HG03460 (cell line): ENCODE results near the gene CACYBP.
"Not testable (repeated sequence)": the region's sequence is repeated elsewhere in the genome, so short reads cannot be mapped to it uniquely, and the experiment has no call there.

Source experiments
- ATAC-seq: cut with Tn5 transposase; IDR thresholded peaks from one replicate; pipeline ENCODE4 v1.9.1; 2021; ENCODE audit not compliant: unreplicated experiment

The CACYBP gene

DNA sequence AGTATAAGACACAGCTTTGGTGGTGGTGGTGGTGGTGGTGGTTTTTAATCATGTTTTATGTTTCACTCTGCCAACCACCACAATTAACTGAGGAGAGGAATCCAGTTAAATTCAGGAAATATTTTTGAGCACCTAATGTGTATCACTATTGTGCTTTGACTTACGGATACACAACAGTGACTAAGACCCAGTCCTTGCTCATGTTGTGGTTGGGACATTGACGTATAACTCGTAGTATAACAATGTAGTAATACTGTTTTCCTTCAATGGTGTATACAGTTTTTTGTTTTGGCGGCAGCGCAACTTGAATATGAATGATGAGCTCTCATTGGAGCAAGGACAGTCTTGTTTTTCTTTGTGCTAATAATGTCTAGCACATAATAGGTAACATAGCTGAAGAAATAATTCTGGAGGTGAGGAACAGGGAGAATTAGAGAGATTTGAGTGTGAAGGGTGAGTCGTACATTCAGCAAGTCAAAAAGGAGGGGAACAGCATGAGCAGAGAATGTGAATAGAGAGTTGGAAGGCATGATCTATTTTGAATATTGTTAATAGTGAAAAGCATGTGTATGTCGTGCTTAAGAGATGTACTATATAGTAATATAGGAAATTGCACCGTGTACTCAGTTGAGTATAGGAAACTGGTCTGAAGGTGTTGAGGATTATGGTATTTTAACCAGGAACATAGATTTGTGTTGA is 5.5 kb downstream of the CACYBP start:
- no peak for ATAC-seq

DNA sequence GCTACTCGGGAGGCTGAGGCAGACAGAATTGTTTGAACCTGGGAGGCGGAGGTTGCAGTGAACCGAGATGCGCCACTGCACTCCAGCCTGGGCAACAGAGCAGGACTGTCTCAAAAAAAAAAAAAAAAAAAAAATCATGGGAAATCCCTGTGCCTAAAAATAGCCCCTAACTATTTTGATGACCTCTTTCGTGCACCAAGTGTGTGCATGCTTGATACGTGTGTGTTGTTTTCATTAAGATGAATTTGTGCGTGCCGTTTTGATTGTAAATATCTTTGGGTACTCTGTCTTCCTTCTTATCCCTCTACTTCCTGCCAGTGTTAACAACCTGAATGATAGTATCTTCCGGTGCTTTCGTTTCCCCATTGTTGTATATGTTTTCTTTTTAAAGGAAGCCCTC is 9.8 kb downstream of the CACYBP start:
- no peak for ATAC-seq

DNA sequence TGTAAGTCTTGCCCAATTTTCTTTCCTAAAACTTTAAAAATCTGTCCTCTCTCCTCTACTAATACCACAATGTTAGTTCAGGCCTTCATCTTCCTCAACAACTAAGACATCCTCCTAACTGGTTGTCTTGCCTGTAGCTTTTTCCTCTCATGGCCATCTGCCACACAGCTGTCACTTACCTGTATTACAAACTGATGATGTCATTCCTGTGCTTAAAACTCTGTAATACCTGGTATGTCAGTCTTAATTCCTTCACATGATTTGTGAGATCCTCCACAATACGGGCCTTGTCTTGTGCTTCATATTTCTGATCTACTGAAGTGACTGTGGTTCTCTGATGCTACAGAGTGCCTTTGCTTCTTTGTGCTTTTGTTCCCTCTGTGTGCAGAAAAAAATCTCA is 13.7 kb downstream of the CACYBP start:
- ATAC-seq = no peak

DNA sequence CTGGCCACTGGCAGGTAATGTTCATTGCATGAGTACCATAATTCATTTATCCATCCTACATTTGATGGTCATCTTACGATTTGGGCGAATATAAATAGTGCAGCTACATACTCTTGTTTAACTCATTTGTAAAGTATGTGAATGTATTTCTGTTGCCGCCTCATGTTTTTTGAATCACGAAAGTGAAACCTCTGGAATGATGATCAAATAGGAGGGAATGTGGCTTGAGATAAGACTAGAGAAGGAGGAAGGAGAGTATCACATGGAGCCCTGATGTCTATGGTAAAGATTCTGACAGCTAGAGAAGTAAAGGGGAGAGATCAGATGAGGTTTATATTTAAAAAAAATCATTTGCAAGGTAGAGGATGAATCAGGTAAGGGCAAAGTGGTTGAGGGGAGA is 15.5 kb downstream of the CACYBP start:
- ATAC-seq = no peak

DNA sequence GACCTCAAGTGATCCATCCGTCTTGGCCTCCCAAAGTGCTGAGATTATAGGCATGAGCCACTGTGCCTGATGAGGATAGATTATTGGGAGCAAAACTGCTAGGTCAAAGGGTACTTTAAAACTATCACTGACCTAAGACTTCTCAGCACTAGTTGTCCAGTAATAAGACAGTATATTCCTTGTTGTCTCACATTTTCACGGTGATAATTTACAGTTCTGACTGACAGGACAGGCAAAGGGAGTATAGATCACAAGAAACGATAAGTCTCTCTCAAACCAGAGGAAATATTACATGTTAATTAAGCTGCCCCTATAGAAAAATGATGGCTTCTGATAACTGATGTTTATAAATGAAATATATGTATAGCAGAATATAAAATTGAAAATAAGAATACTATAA is 19.8 kb downstream of the CACYBP start:
- no peak for ATAC-seq

DNA sequence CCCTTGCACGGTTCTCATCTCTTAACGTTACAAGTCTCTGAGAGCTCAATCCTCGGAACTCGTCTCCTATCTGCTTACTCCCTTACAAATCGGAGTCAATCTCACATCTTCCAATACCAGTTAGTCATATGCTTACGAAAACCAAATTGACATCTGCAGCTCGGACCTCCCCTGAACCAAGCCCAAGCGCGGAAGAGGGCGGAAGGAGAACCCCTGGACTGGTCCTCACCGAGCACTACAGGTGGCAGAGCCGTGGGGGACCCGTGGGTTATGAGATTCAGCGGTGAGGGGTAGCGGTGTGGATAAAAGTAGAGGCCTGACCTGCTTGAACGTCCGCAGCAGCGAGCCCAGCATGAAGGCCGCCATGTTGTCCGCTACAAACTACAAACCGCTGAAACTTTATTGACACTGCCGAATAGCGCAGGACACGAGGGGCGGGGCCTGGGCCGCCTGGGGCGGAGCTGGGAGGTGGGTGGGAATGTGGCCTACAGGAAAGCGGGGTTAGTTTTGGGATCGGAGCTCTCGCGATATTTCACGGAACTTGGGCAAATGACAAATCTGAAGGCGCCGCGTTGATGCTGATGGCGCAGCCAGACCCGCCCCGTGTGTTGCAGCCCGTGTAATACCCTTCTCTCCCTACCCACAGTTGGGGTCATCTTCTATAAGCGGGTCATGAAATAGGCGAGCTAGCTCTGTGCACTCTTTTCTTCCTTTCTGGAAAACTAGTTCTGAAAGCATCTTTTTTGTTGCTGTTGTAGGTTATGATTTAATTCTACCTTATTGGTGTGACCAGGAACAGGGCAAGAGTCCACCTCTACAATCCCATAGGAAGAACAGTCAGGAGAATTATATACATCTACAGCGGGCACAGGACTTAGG is 23.5 kb downstream of the CACYBP start, which contains the start of gene MRPS14:
MRPS14 (minus strand) TSS at position 383 of the 879 bp plus-strand sequence; CDS start at position 366, 17 bp downstream.
- ATAC-seq = peak; percentile 90

DNA sequence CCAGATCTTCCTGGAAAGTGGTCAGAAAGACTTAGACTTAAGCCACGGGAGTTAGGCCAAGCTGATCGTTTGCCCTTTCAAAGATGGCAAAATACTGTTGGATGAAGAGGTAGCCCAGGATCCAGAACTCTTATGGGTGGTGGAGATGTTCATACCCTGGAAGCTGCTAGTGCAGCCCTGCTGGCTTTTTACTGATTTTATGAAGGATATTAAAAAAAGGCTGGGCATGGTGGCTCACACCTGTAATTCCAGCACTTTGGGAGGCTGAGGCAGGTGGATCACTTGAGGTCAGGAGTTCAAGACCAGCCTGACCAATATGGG is 24.1 kb downstream of the CACYBP start:
- ATAC-seq = peak; percentile 3

DNA sequence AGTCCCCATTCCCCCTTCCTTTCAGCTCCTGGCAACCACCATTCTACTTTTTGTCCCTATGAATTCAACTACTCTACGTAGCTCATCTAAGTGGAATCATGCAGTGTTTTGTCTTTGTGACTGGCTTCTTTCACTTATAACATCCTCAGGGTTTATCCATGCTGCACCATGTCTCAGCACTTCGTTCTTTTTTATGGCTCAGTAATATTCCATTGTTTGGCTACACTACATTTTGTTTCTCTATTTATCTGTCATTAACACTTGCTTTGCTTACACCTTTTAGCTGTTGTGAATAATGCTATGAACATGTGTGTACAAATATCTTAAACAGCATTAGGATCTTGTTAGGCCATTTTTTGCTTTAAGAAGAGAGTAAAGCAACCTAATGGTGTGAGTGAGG is 25.0 kb downstream of the CACYBP start:
- ATAC-seq = no peak

DNA sequence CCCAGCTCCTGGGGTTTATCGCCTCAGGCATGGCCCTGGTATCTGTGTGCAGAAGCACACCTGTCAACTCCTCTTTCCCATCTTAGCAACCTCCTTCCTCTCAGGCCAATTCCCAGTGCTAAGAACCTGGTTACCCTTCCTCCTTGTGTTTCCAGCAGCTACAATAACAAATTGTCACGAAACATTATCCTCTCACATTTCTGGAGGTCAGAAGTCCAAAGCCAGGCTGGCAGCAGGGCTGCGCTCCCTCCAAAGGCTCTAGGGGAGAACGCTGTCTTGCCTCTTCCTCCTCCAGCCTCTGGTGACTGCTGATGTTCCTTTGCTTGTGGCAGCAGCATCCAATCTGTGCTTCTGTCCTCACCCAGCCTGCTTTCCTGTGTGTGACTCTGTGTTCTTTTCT is 34.2 kb downstream of the CACYBP start:
- ATAC-seq = no peak

DNA sequence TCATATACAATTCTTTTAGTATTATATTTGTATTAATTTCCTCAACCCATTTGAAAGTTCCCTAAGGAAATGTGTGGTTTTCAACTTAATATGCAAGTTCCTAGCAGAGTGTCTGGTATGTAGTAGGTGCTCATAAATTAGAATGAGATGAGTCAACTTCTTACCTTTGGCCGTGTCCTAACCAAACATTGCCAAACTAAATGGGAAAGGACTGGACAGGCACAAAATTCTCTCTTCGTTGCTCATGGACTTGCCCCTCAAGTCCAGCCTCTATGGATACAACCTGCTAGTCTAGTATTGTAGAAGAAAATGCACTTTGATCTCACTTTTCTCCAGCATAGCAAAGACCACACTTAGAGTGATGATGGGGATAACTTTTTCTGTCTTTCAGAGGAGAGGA is 35.0 kb downstream of the CACYBP start:
- ATAC-seq = no peak

DNA sequence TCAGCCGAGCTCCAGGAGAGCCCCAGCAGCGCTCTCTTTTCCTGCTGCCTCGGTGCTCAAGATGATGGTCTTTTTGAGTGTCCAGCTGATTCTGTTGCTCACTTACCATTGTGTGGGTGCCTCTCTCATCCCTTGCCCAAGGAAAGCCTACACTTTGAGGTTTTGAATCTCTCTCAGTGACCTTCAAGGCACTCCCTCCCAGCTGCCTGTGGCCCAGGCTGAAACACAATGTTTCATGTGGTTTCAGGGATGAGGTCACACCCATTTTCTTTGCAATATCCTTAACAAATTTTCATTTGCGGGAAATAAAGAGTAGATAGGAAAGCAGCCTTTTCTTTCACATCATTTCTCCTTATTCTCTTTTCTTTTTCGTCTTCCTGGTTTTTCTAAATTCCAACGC is 36.1 kb downstream of the CACYBP start:
- ATAC-seq = no peak

DNA sequence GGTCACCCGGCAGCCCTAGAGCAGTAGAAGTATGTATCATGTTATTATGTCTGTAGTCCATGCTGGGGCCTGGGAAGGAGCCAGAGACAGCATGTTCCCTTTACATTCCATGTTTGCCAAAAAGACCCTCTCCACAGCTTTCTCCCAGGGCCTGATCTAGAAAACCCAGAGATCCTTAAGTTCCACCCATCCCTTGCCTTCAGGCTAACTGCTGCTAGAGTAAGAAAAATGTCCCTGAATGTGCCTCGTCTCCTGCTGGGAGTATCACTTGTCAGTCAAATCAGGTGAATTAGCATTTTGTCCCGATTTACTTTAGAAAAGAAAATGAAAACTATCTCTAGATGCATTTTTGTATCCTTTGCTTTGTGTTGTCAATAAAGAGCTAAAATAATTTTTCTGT is 36.7 kb downstream of the CACYBP start:
- ATAC-seq = no peak

DNA sequence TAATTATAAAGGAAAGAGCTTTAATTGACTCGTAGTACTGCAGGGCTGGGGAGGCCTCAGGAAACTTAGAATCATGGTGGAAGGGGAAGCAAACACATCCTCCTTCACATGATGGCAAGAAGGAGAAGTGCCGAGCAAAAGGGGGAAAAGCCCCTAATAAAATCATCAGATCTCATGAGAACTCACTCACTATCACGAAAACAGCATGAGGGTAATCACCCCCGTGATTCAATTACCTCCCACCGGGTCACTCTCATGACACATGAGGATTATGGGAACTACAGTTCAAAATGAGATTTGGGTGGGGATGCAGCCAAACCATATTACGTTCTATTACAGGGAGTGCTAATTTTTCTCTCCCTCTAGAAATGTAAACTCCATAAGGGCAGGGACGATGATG is 37.7 kb downstream of the CACYBP start:
- no peak for ATAC-seq

DNA sequence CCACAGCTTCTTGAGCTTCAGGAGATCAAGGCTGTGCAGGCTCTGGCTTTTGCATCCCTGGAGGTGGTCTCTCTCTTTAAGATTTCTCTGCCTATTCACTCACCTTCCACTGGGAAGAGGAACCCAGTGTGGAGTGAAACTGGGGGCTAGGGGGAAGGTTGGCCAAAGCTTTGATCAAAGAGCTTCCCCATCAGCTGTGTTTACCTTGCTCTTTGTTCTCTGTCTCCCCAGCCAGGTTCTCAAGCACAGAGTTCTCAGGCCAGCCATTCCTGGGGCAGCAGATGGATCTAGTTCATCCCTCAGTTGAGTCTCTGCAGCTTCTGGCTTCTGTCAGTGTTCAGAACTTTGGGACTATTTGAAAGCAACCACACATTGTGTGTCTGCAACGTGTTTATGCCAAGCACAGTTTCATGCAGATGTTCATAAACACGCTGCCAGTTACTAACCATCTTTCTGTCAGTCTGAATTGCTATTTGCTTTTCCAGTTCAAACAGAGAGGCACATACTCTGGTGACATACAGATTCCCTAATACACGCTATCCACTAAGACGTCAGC is 40.7 kb downstream of the CACYBP start:
- no peak for ATAC-seq

DNA sequence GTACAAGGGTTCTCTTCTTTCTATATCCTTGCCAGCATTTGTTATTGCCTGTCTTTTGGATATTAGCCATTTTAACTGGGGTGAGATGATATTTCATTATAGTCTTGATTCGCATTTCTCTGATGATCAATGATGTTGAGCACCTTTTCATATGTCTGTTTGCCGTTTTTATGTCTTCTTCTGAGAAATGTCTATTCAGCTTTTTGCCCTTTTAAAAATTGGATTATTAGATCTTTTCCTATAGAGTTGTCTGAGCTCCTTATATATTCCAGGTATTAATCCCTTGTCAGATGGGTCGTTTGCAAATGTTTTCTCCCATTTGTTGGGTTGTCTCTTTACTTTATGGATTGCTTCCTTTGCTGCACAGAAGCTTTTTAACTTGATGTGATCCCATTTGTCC is 42.9 kb downstream of the CACYBP start:
- no peak for ATAC-seq

DNA sequence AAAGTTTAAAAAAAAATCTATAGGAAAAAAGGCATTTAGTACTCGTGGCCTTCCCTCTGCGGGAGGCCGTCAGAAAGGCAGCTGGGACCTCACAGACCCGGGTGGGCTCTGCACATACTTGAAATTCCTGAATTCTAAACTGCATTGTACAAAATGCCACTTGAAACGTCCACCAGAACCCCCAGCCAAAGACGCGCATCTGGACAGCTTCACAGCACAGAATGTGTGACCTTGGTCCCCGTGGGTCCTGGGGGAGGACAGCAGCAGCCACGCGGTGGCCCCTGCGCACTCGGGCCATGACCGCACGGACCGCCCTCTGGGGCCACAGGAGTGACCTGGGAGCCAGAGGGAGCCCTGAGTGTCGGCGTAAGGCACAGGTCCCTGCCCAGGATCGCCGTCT is 44.1 kb downstream of the CACYBP start:
- no peak for ATAC-seq

DNA sequence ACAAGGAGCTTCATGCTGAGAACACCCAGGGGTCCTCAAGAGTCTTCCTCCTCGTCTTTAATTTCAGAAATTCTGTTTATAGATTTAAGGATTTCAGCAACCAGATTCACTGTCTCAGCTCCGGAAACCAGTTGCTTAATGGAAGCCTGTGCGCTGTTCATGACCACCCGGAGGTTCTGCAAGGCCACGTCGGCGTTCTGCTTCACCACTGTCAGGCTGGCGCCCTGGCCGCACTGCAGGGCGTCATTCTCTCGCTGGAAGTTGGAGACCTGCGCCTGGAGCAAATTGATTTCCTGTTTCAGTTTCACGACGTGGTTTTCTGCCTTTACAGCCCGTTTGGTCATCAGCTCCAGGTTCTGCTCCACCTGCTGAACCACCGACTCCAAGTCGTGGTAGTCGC is 44.8 kb downstream of the CACYBP start:
- not testable (repeated sequence) for ATAC-seq

DNA sequence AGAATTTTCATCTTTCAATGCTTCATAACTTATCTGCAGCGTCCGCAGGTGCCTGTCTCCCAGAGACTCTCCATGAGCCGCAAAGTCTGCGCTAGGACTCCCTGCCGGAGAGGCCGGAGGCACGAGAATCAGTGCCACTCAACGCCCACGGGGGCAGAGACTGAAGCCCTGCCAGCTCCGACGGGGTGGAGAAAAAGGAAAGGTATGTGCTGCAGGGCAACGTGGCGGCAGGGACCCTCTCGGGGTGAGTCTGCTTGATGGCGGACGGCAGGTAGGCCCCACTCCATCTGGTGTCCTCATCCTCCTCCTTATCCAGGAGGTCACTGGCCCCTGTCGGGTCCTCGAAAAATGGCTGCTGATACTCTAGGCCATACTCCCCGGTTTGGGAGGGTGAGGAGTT is 45.4 kb downstream of the CACYBP start:
- ATAC-seq = no peak

DNA sequence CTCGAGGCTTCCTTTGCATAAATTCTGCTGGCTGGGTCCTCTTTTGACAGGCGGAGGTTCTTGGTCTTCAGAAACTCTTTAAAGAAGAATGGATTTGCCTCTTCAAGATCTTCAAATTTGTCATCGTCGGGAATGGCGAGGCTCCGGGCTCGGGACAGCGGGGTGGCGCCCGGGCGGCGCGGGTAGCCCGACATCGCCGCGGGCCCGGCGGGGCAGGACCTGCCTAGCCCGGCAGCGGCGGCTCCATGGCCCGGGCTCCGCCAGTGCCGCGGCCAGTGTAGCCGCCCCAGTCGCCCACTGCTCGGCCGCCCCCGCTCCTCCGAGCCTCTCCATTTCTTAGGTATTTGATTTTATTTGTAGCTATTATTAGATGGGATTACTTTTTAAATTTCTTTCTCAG is 45.8 kb downstream of the CACYBP start:
- no peak for ATAC-seq

DNA sequence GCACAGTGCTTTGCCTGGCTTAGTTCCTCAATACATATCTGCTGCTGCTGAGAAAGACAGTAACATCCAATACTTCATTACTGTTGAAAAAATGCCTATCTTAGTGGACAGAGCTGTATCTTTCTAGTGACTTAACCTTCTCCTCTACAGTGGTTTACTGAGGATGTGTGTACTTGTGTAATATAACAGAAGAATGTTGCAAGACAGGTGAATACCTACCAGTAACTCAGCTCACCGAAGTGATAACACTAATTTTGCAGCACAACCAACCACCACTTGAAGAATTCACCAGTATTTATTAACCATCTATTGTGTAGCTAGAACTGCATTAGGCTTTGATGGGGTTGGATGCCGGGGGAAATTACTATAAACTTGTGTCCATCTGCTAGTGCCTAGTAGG is 51.2 kb downstream of the CACYBP start:
- no peak for ATAC-seq

DNA sequence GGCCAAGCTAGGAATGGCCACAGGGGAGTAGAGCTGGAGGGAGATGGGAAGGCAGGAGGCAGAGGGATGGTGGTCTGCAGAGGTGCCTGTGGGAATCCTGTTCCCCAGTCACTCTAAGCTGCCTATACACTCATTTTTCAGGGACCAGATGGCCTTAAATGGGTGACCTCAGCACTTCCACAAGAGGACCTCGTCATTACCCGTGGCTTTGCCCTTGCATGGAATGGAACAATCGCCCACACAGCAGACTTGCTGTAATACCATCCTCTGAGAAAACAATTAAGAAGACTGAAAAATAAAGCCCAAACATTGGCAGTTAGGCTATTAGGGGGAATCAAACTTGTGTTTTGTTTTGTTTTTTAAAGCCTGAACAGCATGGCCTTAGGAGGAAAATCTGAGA is 55.0 kb downstream of the CACYBP start:
- no peak for ATAC-seq
